IMR-90 (cell line): ENCODE data around the gene CEP170B. TPM values are rescaled to one million over a fixed set of nuclear protein-coding genes. Genes with fewer than 3 reads are reported as not detected.
"Not testable (repeated sequence)": the region's sequence is repeated elsewhere in the genome, so short reads cannot be mapped to it uniquely, and the experiment has no call there.

Experiments
- ATAC-seq: fragments of 200-7000 bp; cut with Tn5 transposase; 2 replicates; pipeline ENCODE4 v1.9.1; 2020; ENCODE audit warnings: low read depth, mild to moderate bottlenecking, moderate library complexity
- BruUV-seq: library from RNA; stranded (reverse); fragments of 400-500 nt; replicated peaks from 2 replicates; lab custom pipeline; 2021; lab: Mats Ljungman, UMichigan
- CTCF ChIA-PET: fragments of 300-600 bp; formaldehyde crosslinking; extraction: SDS; loops from one replicate; lab custom pipeline; 2021; ENCODE audit warnings: antibody characterized with exemption; lab: Yijun Ruan, JAX
- POLR2A ChIA-PET: fragments of 300-600 bp; sonication (Branson Sonifier 250); formaldehyde crosslinking; loops from one replicate; lab custom pipeline; 2022; ENCODE audit warnings: antibody characterized with exemption; ENCODE audit not compliant: unreplicated experiment; lab: Charles Lee
- DNase-seq: peaks from one replicate; pipeline ENCODE4 v3.0.0; 2013
- H2AFZ ChIP-seq: replicated peaks from 2 replicates; pipeline ENCODE3; 2013; ENCODE audit warnings: low read length, mild to moderate bottlenecking; ENCODE audit not compliant: poor library complexity
- H2AK5ac ChIP-seq: 2 replicates; pipeline ENCODE4 v1.6.1; 2013; ENCODE audit warnings: low read depth, low read length, inconsistent platforms
- H2AK9ac ChIP-seq: replicated peaks from 2 replicates; pipeline ENCODE3; 2013; ENCODE audit warnings: mild to moderate bottlenecking, low read depth, low read length, moderate library complexity; ENCODE audit not compliant: poor library complexity
- H2BK120ac ChIP-seq: 2 replicates; pipeline ENCODE4 v1.6.1; 2013; ENCODE audit warnings: low read depth, low read length, inconsistent platforms
- H2BK15ac ChIP-seq: 3 replicates; pipeline ENCODE4 v1.6.1; 2013; ENCODE audit warnings: low read depth, low read length, inconsistent platforms
- H2BK20ac ChIP-seq: 2 replicates; pipeline ENCODE4 v1.6.1; 2013; ENCODE audit warnings: low read depth, mild to moderate bottlenecking, inconsistent platforms, low read length, moderate library complexity
- H2BK5ac ChIP-seq: 2 replicates; pipeline ENCODE4 v1.6.1; 2013; ENCODE audit warnings: mild to moderate bottlenecking, low read depth, low read length, inconsistent platforms; ENCODE audit not compliant: poor library complexity, severe bottlenecking
- H3K14ac ChIP-seq: replicated peaks from 2 replicates; pipeline ENCODE4 v1.6.1; 2013; ENCODE audit warnings: low read depth, low read length, inconsistent platforms
- H3K18ac ChIP-seq: 2 replicates; pipeline ENCODE4 v1.6.1; 2013; ENCODE audit warnings: low read depth, low read length, control low read depth
- H3K23ac ChIP-seq: 2 replicates; pipeline ENCODE4 v1.6.1; 2013; ENCODE audit warnings: low read depth, low read length, inconsistent platforms
- H3K27ac ChIP-seq: 2 replicates; pipeline ENCODE4 v1.5.1; 2013; ENCODE audit warnings: mild to moderate bottlenecking, control low read depth, low read length; ENCODE audit not compliant: insufficient read depth
- H3K27me3 ChIP-seq: 2 replicates; pipeline ENCODE4 v1.6.1; 2013; ENCODE audit warnings: low read length; ENCODE audit not compliant: control insufficient read depth, insufficient read depth
- H3K36me3 ChIP-seq: 2 replicates; pipeline ENCODE4 v1.6.1; 2013; ENCODE audit warnings: low read length, mixed read lengths; ENCODE audit not compliant: control insufficient read depth, insufficient read depth
- H3K4ac ChIP-seq: 2 replicates; pipeline ENCODE4 v1.6.1; 2013; ENCODE audit warnings: low read depth, low read length, inconsistent platforms
- H3K4me1 ChIP-seq: 2 replicates; pipeline ENCODE4 v1.6.1; 2013; ENCODE audit warnings: low read length, mixed read lengths; ENCODE audit not compliant: control insufficient read depth, insufficient read depth
- H3K4me2 ChIP-seq: 2 replicates; pipeline ENCODE4 v1.6.1; 2013; ENCODE audit warnings: low read depth, mild to moderate bottlenecking, control low read depth, low read length, moderate library complexity
- H3K4me3 ChIP-seq: 2 replicates; pipeline ENCODE4 v1.5.1; 2013; ENCODE audit warnings: low read depth, mild to moderate bottlenecking, control low read depth, low read length, moderate library complexity; ENCODE audit not compliant: insufficient read depth
- H3K56ac ChIP-seq: 2 replicates; pipeline ENCODE4 v1.6.1; 2013; ENCODE audit warnings: low read length, inconsistent platforms; ENCODE audit not compliant: insufficient read depth; ENCODE audit errors: extremely low read depth
- H3K79me1 ChIP-seq, 2 experiments: 2 replicates each; pipeline ENCODE4 v1.6.1; 2013; ENCODE audit warnings: low read length in 2 of 2, inconsistent platforms in 1 of 2, low read depth in 1 of 2
- H3K9ac ChIP-seq: 2 replicates; pipeline ENCODE4 v1.6.1; 2013; ENCODE audit warnings: low read depth, low read length, control low read depth
- H3K9me1 ChIP-seq: 2 replicates; pipeline ENCODE4 v1.6.1; 2013; ENCODE audit warnings: low read length, inconsistent platforms; ENCODE audit not compliant: insufficient read depth
- H3K9me3 ChIP-seq: 2 replicates; pipeline ENCODE4 v1.6.1; 2013; ENCODE audit warnings: low read length; ENCODE audit not compliant: control insufficient read depth, insufficient read depth
- H4K20me1 ChIP-seq: 2 replicates; pipeline ENCODE4 v1.6.1; 2013; ENCODE audit warnings: low read length, inconsistent platforms; ENCODE audit not compliant: insufficient read depth
- H4K5ac ChIP-seq: 2 replicates; pipeline ENCODE4 v1.6.1; 2013; ENCODE audit warnings: mild to moderate bottlenecking, low read depth, low read length, control low read depth
- H4K8ac ChIP-seq, 2 experiments: 2 replicates each; pipeline ENCODE4 v1.6.1; 2013; ENCODE audit warnings: low read depth in 2 of 2, low read length in 2 of 2, control low read depth in 1 of 2, inconsistent platforms in 1 of 2
- H4K91ac ChIP-seq: 2 replicates; pipeline ENCODE4 v1.6.1; 2013; ENCODE audit warnings: low read depth, low read length, inconsistent platforms; ENCODE audit not compliant: insufficient read depth
- POLR2A ChIP-seq: IDR thresholded peaks from 2 replicates; pipeline ENCODE4 v1.6.1; 2012; ENCODE audit warnings: mild to moderate bottlenecking, low read depth, low read length
- WGBS, 2 experiments: methylation state at CpG; one replicate each; pipeline versions ENCODE4 v1.1.5 to v1.1.7; 2013; ENCODE audit warnings: missing lambda C conversion rate in 2 of 2; ENCODE audit not compliant: insufficient read length in 1 of 2; ENCODE audit errors: extremely low coverage in 2 of 2; 5-methylcytosine and 5-hydroxymethylcytosine counted together
- dilution Hi-C: fragments of 300-500 bp; cut with HindIII; formaldehyde crosslinking; loops from one replicate; pipeline ENCODE4 v1.14.3; 2018; ENCODE audit warnings: low sequenced_read_pairs; ENCODE audit not compliant: unreplicated experiment
- in situ Hi-C: fragments of 300-500 bp; cut with MboI; formaldehyde crosslinking; loops from 3 replicates; pipeline ENCODE4 v1.14.3; 2019; ENCODE audit warnings: low sequenced_read_pairs, inconsistent platforms, mixed read lengths
- intact Hi-C: fragments of 100-400 bp; cut with micrococcal nuclease; formaldehyde crosslinking; loops from 2 replicates; pipeline ENCODE4 v1.10.0; 2022
- polyA plus RNA-seq, 3 experiments: library from polyadenylated mRNA; depleted of rRNA; stranded (reverse); fragments of >200 nt; gene quantifications; 2 replicates each; pipeline ENCODE4 v1.2.3, GENCODE V29; 2012; ENCODE audit warnings: low replicate concordance in 1 of 3
- total RNA-seq: library from RNA; depleted of rRNA; stranded (reverse); fragments of >200 nt; gene quantifications from 2 replicates; pipeline ENCODE4 v1.2.3, GENCODE V29; 2012

The CEP170B gene
- total and polyA plus RNA-seq, 2 of the 4 experiments (the other 2 are of a cell fraction), result 3.6 to 13.1 TPM

- TF ChIP-seq POLR2A, result no peak
Observed at GRCh38 chr14:104830781-104831180, 34.3 kb upstream of the CEP170B start (continued).

GRCh38 chr14:104836171-104836935, 28.7 kb upstream of the CEP170B start:
- H3K4me1 ChIP-seq, DNase-seq, intact Hi-C loops, H3K9me1 ChIP-seq, dilution Hi-C loops, H3K27me3 ChIP-seq, H2AK5ac ChIP-seq, H2BK20ac ChIP-seq, H3K27ac ChIP-seq, H2AFZ ChIP-seq, H3K56ac ChIP-seq, H3K79me1 ChIP-seq, H4K8ac ChIP-seq, ATAC-seq, H2BK5ac ChIP-seq, H2BK120ac ChIP-seq, H3K4me3 ChIP-seq, H3K23ac ChIP-seq, H4K91ac ChIP-seq, in situ Hi-C loops, H4K5ac ChIP-seq, H3K14ac ChIP-seq, H3K9ac ChIP-seq, H3K36me3 ChIP-seq, H3K18ac ChIP-seq, H4K20me1 ChIP-seq, H3K9me3 ChIP-seq, BruUV-seq, H2BK15ac ChIP-seq, H2AK9ac ChIP-seq, CTCF ChIA-PET, H3K4ac ChIP-seq, H3K4me2 ChIP-seq, POLR2A ChIA-PET: not testable (repeated sequence)
- WGBS, 2 experiments, result 93% methylated on average over 6 of the region's 41 CpGs; no CpG with 5 or more reads in 1 of the 2 experiments
